GM20000 (cell line): ENCODE data around the gene CEP170B.
"Not testable (repeated sequence)": the region's sequence is repeated elsewhere in the genome, so short reads cannot be mapped to it uniquely, and the experiment has no call there.

Source experiments
- DNase-seq: peaks from one replicate; pipeline ENCODE4 v3.0.0; 2012; ENCODE audit warnings: low spot score
- CTCF ChIP-seq: IDR thresholded peaks from 2 replicates; pipeline ENCODE4 v1.5.1; 2012; ENCODE audit warnings: mild to moderate bottlenecking, control low read depth; ENCODE audit errors: extremely low read depth, missing control alignments

CEP170B gene

GRCh38 chr14:104830781-104831180 lies 34.3 kb upstream of the CEP170B start:
- DNase-seq, result no peak
- no peak for TF ChIP-seq CTCF

GRCh38 chr14:104836171-104836935 lies 28.7 kb upstream of the CEP170B start:
- DNase-seq, result not testable (repeated sequence)

GRCh38 chr14:104841730-104842129 lies 23.3 kb upstream of the CEP170B start:
- TF ChIP-seq CTCF, result no peak
- no peak for DNase-seq

- no peak for DNase-seq
- TF ChIP-seq CTCF, result no peak
Measured at GRCh38 chr14:104843006-104843405, 22.1 kb upstream of the CEP170B start.

- no peak for DNase-seq
- TF ChIP-seq CTCF, result no peak
Measured at GRCh38 chr14:104843442-104844305, 21.4 kb upstream of the CEP170B start.

- DNase-seq, result no peak
Measured at GRCh38 chr14:104844306-104845032, 20.6 kb upstream of the CEP170B start.

More at GRCh38 chr14:104844306-104845032, 20.6 kb upstream of the CEP170B start:
- TF ChIP-seq CTCF, result no peak
